WTC11 (cell line): ENCODE results near the gene ETF1.

Experiments
- CREB1 ChIP-seq: sonication (generic); formaldehyde crosslinking; IDR thresholded peaks from 2 replicates; pipeline ENCODE4 v1.8.0; 2023; ENCODE audit warnings: mild to moderate bottlenecking, missing genetic modification reagents
- ESRRA ChIP-seq: sonication (generic); formaldehyde crosslinking; IDR thresholded peaks from 2 replicates; pipeline ENCODE4 v1.8.1; 2022; ENCODE audit warnings: mild to moderate bottlenecking, missing genetic modification reagents, borderline replicate concordance
- FOXK1 ChIP-seq: sonication (generic); formaldehyde crosslinking; IDR thresholded peaks from 2 replicates; pipeline ENCODE4 v1.8.0; 2022; ENCODE audit warnings: mild to moderate bottlenecking, moderate library complexity, missing genetic modification reagents
- NR3C1 ChIP-seq: sonication (generic); formaldehyde crosslinking; conservative IDR thresholded peaks from 2 replicates; pipeline ENCODE4 v1.8.1; 2023; ENCODE audit warnings: low read depth, mild to moderate bottlenecking, missing genetic modification reagents
- SMAD3 ChIP-seq: sonication (generic); formaldehyde crosslinking; IDR thresholded peaks from 2 replicates; pipeline ENCODE4 v1.8.0; 2022; ENCODE audit warnings: missing genetic modification reagents, mild to moderate bottlenecking, borderline replicate concordance
- SMAD4 ChIP-seq: sonication (generic); formaldehyde crosslinking; IDR thresholded peaks from 2 replicates; pipeline ENCODE4 v1.8.0; 2022; ENCODE audit warnings: mild to moderate bottlenecking, missing genetic modification reagents
- ZNF317 ChIP-seq: sonication (generic); formaldehyde crosslinking; IDR thresholded peaks from 2 replicates; pipeline ENCODE4 v1.8.1; 2023; ENCODE audit warnings: low read depth, mild to moderate bottlenecking, moderate library complexity, missing genetic modification reagents, borderline replicate concordance
- ZNF423 ChIP-seq: fragments of 250-450 bp; sonication (Bioruptor Pico); IDR thresholded peaks from 2 replicates; pipeline ENCODE4 v2.1.2; 2022; ENCODE audit warnings: mild to moderate bottlenecking, moderate library complexity
- TF ChIP-seq, protein P1 (sequence below): fragments of 200-600 bp; IDR thresholded peaks from 2 replicates; pipeline ENCODE4 v1.8.0; 2022; ENCODE audit warnings: antibody characterized with exemption
- TF ChIP-seq, protein P2 (sequence below): sonication (generic); formaldehyde crosslinking; IDR thresholded peaks from 2 replicates; pipeline ENCODE4 v1.8.1; 2022; ENCODE audit warnings: low read depth, missing genetic modification reagents, borderline replicate concordance
- TF ChIP-seq, protein P3 (sequence below): sonication (generic); formaldehyde crosslinking; IDR thresholded peaks from 2 replicates; pipeline ENCODE4 v1.8.1; 2023; ENCODE audit warnings: mild to moderate bottlenecking, missing genetic modification reagents, moderate library complexity
- TF ChIP-seq, protein P4 (sequence below): sonication (generic); formaldehyde crosslinking; IDR thresholded peaks from 2 replicates; pipeline ENCODE4 v1.8.0; 2022; ENCODE audit warnings: mild to moderate bottlenecking, missing genetic modification reagents
- TF ChIP-seq, protein P5 (sequence below): fragments of 250-450 bp; sonication (Bioruptor Pico); IDR thresholded peaks from 2 replicates; pipeline ENCODE4 v1.9.0; 2021; ENCODE audit warnings: moderate library complexity, mild to moderate bottlenecking, inconsistent platforms, borderline replicate concordance

DNA sequence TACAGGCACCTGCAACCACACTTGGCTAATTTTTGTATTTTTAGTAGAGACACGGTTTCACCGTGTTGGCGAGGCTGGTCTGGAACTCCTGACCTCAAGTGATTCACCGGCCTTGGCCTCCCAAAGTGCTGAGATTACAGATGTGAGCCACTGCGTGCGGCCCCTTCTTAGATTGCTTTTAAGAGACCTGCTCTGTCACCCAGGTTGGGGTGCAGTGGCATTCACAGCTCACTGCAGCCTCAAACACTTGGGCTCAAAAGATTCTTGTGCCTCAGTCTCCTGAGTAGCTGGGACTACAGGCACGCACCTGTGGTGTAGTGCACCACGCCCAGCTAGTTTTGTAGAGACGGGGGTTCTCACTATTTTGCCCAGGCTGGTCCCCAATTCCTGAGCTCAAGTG is 21.2 kb upstream of the ETF1 start:
- TF ChIP-seq, protein P1, sequence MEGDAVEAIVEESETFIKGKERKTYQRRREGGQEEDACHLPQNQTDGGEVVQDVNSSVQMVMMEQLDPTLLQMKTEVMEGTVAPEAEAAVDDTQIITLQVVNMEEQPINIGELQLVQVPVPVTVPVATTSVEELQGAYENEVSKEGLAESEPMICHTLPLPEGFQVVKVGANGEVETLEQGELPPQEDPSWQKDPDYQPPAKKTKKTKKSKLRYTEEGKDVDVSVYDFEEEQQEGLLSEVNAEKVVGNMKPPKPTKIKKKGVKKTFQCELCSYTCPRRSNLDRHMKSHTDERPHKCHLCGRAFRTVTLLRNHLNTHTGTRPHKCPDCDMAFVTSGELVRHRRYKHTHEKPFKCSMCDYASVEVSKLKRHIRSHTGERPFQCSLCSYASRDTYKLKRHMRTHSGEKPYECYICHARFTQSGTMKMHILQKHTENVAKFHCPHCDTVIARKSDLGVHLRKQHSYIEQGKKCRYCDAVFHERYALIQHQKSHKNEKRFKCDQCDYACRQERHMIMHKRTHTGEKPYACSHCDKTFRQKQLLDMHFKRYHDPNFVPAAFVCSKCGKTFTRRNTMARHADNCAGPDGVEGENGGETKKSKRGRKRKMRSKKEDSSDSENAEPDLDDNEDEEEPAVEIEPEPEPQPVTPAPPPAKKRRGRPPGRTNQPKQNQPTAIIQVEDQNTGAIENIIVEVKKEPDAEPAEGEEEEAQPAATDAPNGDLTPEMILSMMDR = no peak
- TF ChIP-seq SMAD3 (CRISPR knock-in tag) (no peak), ESRRA (no peak), NR3C1 (CRISPR knock-in tag) (no peak), ZNF423 (no peak), CREB1 (CRISPR knock-in tag) (no peak), FOXK1 (CRISPR knock-in tag) (no peak), SMAD4 (CRISPR knock-in tag) (no peak), ZNF317 (CRISPR knock-in tag) (no peak)
- TF ChIP-seq, protein P2, sequence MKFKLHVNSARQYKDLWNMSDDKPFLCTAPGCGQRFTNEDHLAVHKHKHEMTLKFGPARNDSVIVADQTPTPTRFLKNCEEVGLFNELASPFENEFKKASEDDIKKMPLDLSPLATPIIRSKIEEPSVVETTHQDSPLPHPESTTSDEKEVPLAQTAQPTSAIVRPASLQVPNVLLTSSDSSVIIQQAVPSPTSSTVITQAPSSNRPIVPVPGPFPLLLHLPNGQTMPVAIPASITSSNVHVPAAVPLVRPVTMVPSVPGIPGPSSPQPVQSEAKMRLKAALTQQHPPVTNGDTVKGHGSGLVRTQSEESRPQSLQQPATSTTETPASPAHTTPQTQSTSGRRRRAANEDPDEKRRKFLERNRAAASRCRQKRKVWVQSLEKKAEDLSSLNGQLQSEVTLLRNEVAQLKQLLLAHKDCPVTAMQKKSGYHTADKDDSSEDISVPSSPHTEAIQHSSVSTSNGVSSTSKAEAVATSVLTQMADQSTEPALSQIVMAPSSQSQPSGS (CRISPR knock-in tag) = no peak
- TF ChIP-seq, protein P3, sequence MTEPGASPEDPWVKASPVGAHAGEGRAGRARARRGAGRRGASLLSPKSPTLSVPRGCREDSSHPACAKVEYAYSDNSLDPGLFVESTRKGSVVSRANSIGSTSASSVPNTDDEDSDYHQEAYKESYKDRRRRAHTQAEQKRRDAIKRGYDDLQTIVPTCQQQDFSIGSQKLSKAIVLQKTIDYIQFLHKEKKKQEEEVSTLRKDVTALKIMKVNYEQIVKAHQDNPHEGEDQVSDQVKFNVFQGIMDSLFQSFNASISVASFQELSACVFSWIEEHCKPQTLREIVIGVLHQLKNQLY (CRISPR knock-in tag) = no peak
- TF ChIP-seq, protein P4, sequence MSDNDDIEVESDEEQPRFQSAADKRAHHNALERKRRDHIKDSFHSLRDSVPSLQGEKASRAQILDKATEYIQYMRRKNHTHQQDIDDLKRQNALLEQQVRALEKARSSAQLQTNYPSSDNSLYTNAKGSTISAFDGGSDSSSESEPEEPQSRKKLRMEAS (CRISPR knock-in tag) = no peak
- TF ChIP-seq, protein P5, sequence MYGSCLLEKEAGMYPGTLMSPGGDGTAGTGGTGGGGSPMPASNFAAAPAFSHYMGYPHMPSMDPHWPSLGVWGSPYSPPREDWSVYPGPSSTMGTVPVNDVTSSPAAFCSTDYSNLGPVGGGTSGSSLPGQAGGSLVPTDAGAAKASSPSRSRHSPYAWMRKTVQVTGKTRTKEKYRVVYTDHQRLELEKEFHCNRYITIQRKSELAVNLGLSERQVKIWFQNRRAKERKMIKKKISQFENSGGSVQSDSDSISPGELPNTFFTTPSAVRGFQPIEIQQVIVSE (CRISPR knock-in tag) = no peak
